Right lobe of liver (tissue), 4 donors: ENCODE measurements around the gene ATP6V0E1.

Experiments used
- CTCF ChIP-seq, 4 donors: fragments of 200-600 bp in 3 of 4; fragments of 450-650 bp in 1 of 4; IDR thresholded peaks; one replicate each; pipeline versions ENCODE4 v1.5.1 to v1.8.0; 2016 to 2022; ENCODE audit warnings: antibody characterized with exemption in 4 of 4, mild to moderate bottlenecking in 2 of 4
- POLR2A ChIP-seq: fragments of 450-650 bp; IDR thresholded peaks from one replicate; pipeline ENCODE4 v1.6.1; 2017; ENCODE audit warnings: antibody characterized with exemption, mild to moderate bottlenecking
- donor health status: DM: no; HTN: no; CAD: no.
- donor health status: DM: no; HTN: no; CAD: no.
- donor health status: DM: no; HTN: yes; CAD: no.

- no peak for TF ChIP-seq POLR2A
- TF ChIP-seq CTCF (IDR thresholded peaks at IDR 0.05) = no peak
These were observed 52.5 kb downstream of the ATP6V0E1 start for GRCh38 chr5:173035904-173036707.
